Stromal cell of bone marrow (primary cell): ENCODE results near the gene CYP2B6.
A peak's percentile ranks its signal among the peaks of the same experiment; 100 is the strongest.
"Not testable (repeated sequence)": the region's sequence is repeated elsewhere in the genome, so short reads cannot be mapped to it uniquely, and the experiment has no call there.

Experiments used
- DNase-seq: peaks from one replicate; pipeline ENCODE4 v3.0.0-alpha.2; 2012; ENCODE audit warnings: low read depth

CYP2B6 gene

GRCh38 chr19:41031916-41032315, 40.8 kb downstream of the CYP2B6 start:
- no peak for DNase-seq

GRCh38 chr19:41033324-41033723, 42.2 kb downstream of the CYP2B6 start:
- DNase-seq, result not testable (repeated sequence)

- no peak for DNase-seq
Observed at GRCh38 chr19:41039806-41040205, 48.7 kb downstream of the CYP2B6 start.

DNA sequence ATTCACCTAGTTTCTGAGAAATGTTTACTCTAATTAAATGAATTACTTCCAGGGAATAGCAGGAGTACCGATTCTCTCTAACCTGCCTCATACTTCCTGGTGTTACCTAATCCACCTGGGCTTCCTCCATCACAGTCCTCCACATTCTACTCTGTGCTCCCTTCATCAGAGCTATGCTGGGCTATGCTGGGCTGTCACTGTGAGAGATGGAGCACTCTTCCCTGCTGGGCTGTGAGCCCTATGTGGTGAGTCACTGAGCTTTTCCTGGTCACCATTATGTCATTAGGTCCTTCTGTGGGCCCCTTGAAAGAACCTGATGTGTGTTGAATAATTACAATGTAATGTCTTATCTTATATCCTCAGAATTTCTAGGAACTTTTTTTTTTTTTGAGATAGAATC, 54.0 kb downstream of the CYP2B6 start:
- DNase-seq, result not testable (repeated sequence)

DNA sequence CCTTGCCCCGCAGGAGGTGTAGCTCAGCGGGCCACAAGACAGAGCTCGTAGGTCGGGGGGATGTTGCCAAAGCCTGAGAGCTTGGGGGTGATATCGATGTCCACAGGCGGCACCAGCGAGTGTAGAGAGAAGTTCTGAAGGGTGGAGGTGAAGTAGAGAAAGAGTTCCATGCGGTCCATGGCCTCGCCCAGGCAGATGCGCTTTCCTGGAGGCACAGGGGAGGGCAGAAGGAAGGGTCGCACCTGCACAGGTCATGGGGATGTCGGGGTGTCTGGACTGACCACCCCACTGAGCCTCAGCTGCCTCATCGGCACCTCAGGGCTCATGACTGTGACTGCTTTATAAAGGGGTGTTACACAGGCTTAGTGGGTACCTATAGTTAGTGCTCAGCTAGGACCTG, 59.3 kb downstream of the CYP2B6 start:
- no peak for DNase-seq

- not testable (repeated sequence) for DNase-seq
Observed at GRCh38 chr19:41052162-41052561, 61.1 kb downstream of the CYP2B6 start.

GRCh38 chr19:41053331-41053730, 62.2 kb downstream of the CYP2B6 start:
- not testable (repeated sequence) for DNase-seq

DNA sequence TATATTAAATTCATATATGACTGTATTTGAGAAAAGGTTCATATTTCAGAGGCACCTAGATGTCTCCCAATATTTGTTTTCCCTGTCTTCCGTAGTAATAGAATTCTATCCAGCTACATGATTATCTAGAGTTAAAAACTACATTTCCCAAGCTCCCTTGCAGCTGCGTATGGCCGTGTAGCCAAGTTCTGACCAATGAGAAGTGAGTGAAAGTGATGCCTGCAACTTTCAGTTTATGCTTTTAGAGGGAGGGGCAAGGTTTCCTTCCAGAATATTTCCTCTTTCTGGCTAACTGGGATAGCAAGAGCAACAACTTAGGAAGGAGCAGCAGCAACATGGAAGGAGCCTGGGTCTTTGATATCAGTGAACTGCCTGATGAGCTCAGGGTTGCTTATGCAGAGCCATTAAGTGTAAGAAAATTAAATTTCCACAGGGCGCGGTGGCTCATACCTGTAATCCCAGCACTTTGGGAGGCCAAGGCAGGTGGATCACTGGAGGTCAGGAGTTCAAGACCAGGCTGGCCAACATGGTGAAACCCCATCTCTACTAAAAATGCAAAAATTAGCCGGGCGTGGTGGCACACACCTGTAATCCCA, 74.0 kb downstream of the CYP2B6 start:
- DNase-seq, result peak; percentile 0
